ENCODE results near the gene ZNF865.
A peak's percentile ranks its signal among the peaks of the same experiment; 100 is the strongest.

ZNF865 gene

GRCh38 chr19:55654868-55655647, 49.6 kb downstream of the ZNF865 start, which contains the start of gene U2AF2:
U2AF2 (plus strand) TSS chr19:55655035; CDS start chr19:55655105, 70 bp downstream.
- H3K4me1 ChIP-seq (ENCODE audit: insufficient read depth, insufficient read length) = peaks cover 13% of the 10 kb centered on the region
- no peaks in the 10 kb centered on the region for H3K27me3 ChIP-seq (ENCODE audit: insufficient read depth, insufficient read length)
- H3K36me3 ChIP-seq (ENCODE audit: insufficient read depth, insufficient read length, low read length) = peaks cover 51% of the 10 kb centered on the region
- H3K4me3 ChIP-seq (ENCODE audit: insufficient read length, low read depth) = peak within 1 kb of the TSS; percentile 88
- peak within 1 kb of the TSS; percentile 98 for H3K9ac ChIP-seq (ENCODE audit: insufficient read length, low read depth)
- TF ChIP-seq SUZ12 (IDR thresholded peaks at IDR 0.05; ENCODE audit: extremely low read depth, insufficient read depth, insufficient read length) (no peak), ZNF274 (IDR thresholded peaks at IDR 0.05; ENCODE audit: low read depth, low read length) (no peak), YY1 (IDR thresholded peaks at IDR 0.05; ENCODE audit: insufficient read depth, insufficient read length) (peak; percentile 58)
- no peaks in the 10 kb centered on the region for H3K9me3 ChIP-seq (ENCODE audit: insufficient read depth, low read length)
- DNase-seq (ENCODE audit: low read depth, low spot score) = peak; percentile 85

- Histone ChIP-seq H3K9ac (ENCODE audit: insufficient read length, low read depth) (peak overlapping the region; percentile 98), H3K9me3 (ENCODE audit: insufficient read depth, low read length) (no peaks in the 10 kb centered on the region), H3K4me1 (ENCODE audit: insufficient read depth, insufficient read length) (peaks cover 13% of the 10 kb centered on the region), H3K4me3 (ENCODE audit: insufficient read length, low read depth) (peak overlapping the region; percentile 88), H3K27me3 (ENCODE audit: insufficient read depth, insufficient read length) (no peaks in the 10 kb centered on the region), H3K36me3 (ENCODE audit: insufficient read depth, insufficient read length, low read length) (peaks cover 57% of the 10 kb centered on the region)
- no peak for TF ChIP-seq SUZ12 (IDR thresholded peaks at IDR 0.05; ENCODE audit: extremely low read depth, insufficient read depth, insufficient read length)
- no peak for TF ChIP-seq YY1 (IDR thresholded peaks at IDR 0.05; ENCODE audit: insufficient read depth, insufficient read length)
- no peak for TF ChIP-seq ZNF274 (IDR thresholded peaks at IDR 0.05; ENCODE audit: low read depth, low read length)
- DNase-seq (ENCODE audit: low read depth, low spot score) = no peak
These were observed 50.2 kb downstream of the ZNF865 start for GRCh38 chr19:55655648-55656040.

- H3K36me3 ChIP-seq (ENCODE audit: insufficient read depth, insufficient read length, low read length) = peaks cover 65% of the 10 kb centered on the region
These were observed 51.1 kb downstream of the ZNF865 start for GRCh38 chr19:55656552-55656951.

GRCh38 chr19:55656988-55657747, 51.7 kb downstream of the ZNF865 start:
- TF ChIP-seq ZNF274 (IDR thresholded peaks at IDR 0.05; ENCODE audit: low read depth, low read length) = no peak
- no peak for DNase-seq (ENCODE audit: low read depth, low spot score)
- Histone ChIP-seq H3K27me3 (ENCODE audit: insufficient read depth, insufficient read length) (no peaks in the 10 kb centered on the region), H3K36me3 (ENCODE audit: insufficient read depth, insufficient read length, low read length) (peaks cover 67% of the 10 kb centered on the region), H3K4me3 (ENCODE audit: insufficient read length, low read depth) (peak overlapping the region; percentile 88), H3K4me1 (ENCODE audit: insufficient read depth, insufficient read length) (peaks cover 13% of the 10 kb centered on the region), H3K9me3 (ENCODE audit: insufficient read depth, low read length) (no peaks in the 10 kb centered on the region), H3K9ac (ENCODE audit: insufficient read length, low read depth) (peak overlapping the region; percentile 98)

More at GRCh38 chr19:55656552-55656951, 51.1 kb downstream of the ZNF865 start:
- Histone ChIP-seq H3K4me1 (ENCODE audit: insufficient read depth, insufficient read length) (peaks cover 13% of the 10 kb centered on the region), H3K4me3 (ENCODE audit: insufficient read length, low read depth) (peak overlapping the region; percentile 88), H3K27me3 (ENCODE audit: insufficient read depth, insufficient read length) (no peaks in the 10 kb centered on the region), H3K9me3 (ENCODE audit: insufficient read depth, low read length) (no peaks in the 10 kb centered on the region), H3K9ac (ENCODE audit: insufficient read length, low read depth) (peak overlapping the region; percentile 98)
- no peak for DNase-seq (ENCODE audit: low read depth, low spot score)
- no peak for TF ChIP-seq YY1 (IDR thresholded peaks at IDR 0.05; ENCODE audit: insufficient read depth, insufficient read length)
- TF ChIP-seq ZNF274 (IDR thresholded peaks at IDR 0.05; ENCODE audit: low read depth, low read length) = no peak
- TF ChIP-seq SUZ12 (IDR thresholded peaks at IDR 0.05; ENCODE audit: extremely low read depth, insufficient read depth, insufficient read length) = no peak

GRCh38 chr19:55658846-55659459, 53.5 kb downstream of the ZNF865 start:
- H3K4me1 ChIP-seq (ENCODE audit: insufficient read depth, insufficient read length) = peaks cover 13% of the 10 kb centered on the region
- TF ChIP-seq SUZ12 (IDR thresholded peaks at IDR 0.05; ENCODE audit: extremely low read depth, insufficient read depth, insufficient read length) = no peak
- TF ChIP-seq ZNF274 (IDR thresholded peaks at IDR 0.05; ENCODE audit: low read depth, low read length) = no peak
- TF ChIP-seq YY1 (IDR thresholded peaks at IDR 0.05; ENCODE audit: insufficient read depth, insufficient read length) = no peak
- no peaks in the 10 kb centered on the region for H3K27me3 ChIP-seq (ENCODE audit: insufficient read depth, insufficient read length)
- no peak overlapping the region for H3K4me3 ChIP-seq (ENCODE audit: insufficient read length, low read depth)
- DNase-seq (ENCODE audit: low read depth, low spot score) = no peak
- H3K36me3 ChIP-seq (ENCODE audit: insufficient read depth, insufficient read length, low read length) = peaks cover 81% of the 10 kb centered on the region
- H3K9ac ChIP-seq (ENCODE audit: insufficient read length, low read depth) = peak overlapping the region; percentile 32
- H3K9me3 ChIP-seq (ENCODE audit: insufficient read depth, low read length) = no peaks in the 10 kb centered on the region

GRCh38 chr19:55659822-55660221, 54.4 kb downstream of the ZNF865 start:
- Histone ChIP-seq H3K9me3 (ENCODE audit: insufficient read depth, low read length) (no peaks in the 10 kb centered on the region), H3K27me3 (ENCODE audit: insufficient read depth, insufficient read length) (no peaks in the 10 kb centered on the region), H3K36me3 (ENCODE audit: insufficient read depth, insufficient read length, low read length) (peaks cover 88% of the 10 kb centered on the region), H3K9ac (ENCODE audit: insufficient read length, low read depth) (peak overlapping the region; percentile 32), H3K4me1 (ENCODE audit: insufficient read depth, insufficient read length) (peaks cover 13% of the 10 kb centered on the region), H3K4me3 (ENCODE audit: insufficient read length, low read depth) (no peak overlapping the region)
- TF ChIP-seq YY1 (IDR thresholded peaks at IDR 0.05; ENCODE audit: insufficient read depth, insufficient read length) (no peak), SUZ12 (IDR thresholded peaks at IDR 0.05; ENCODE audit: extremely low read depth, insufficient read depth, insufficient read length) (no peak)
- DNase-seq (ENCODE audit: low read depth, low spot score) = no peak

- Histone ChIP-seq H3K9ac (ENCODE audit: insufficient read length, low read depth) (peak overlapping the region; percentile 32), H3K4me1 (ENCODE audit: insufficient read depth, insufficient read length) (peaks cover 13% of the 10 kb centered on the region), H3K4me3 (ENCODE audit: insufficient read length, low read depth) (no peak overlapping the region), H3K36me3 (ENCODE audit: insufficient read depth, insufficient read length, low read length) (peaks cover 91% of the 10 kb centered on the region), H3K9me3 (ENCODE audit: insufficient read depth, low read length) (no peaks in the 10 kb centered on the region), H3K27me3 (ENCODE audit: insufficient read depth, insufficient read length) (no peaks in the 10 kb centered on the region)
- DNase-seq (ENCODE audit: low read depth, low spot score) = no peak
- TF ChIP-seq YY1 (IDR thresholded peaks at IDR 0.05; ENCODE audit: insufficient read depth, insufficient read length) = no peak
- TF ChIP-seq ZNF274 (IDR thresholded peaks at IDR 0.05; ENCODE audit: low read depth, low read length) = no peak
- no peak for TF ChIP-seq SUZ12 (IDR thresholded peaks at IDR 0.05; ENCODE audit: extremely low read depth, insufficient read depth, insufficient read length)
These were observed 55.0 kb downstream of the ZNF865 start for GRCh38 chr19:55660404-55660803.

All from NT2/D1 (cell line).